ENCODE results near the gene ANKRD16. TPM values are rescaled to one million over a fixed set of nuclear protein-coding genes. Genes with fewer than 3 reads are reported as not detected.

The ANKRD16 gene
- total and polyA plus RNA-seq, 2 experiments from 2014 or later: 6.4 to 16.1 TPM

GRCh38 chr10:5913736-5914135 lies 24.0 kb upstream of the ANKRD16 start:
- H3K27me3 Mint-ChIP-seq (ENCODE audit: insufficient read depth, low read depth, poor library complexity): peaks cover 6% of the 10 kb centered on the region
- peaks cover 80% of the 10 kb centered on the region for H3K36me3 Mint-ChIP-seq (ENCODE audit: low read depth)
- Histone ChIP-seq H2AFZ (no peak overlapping the region), H3K4me1 (ENCODE audit: insufficient read depth) (no peaks in the 10 kb centered on the region), H3K9me2 (ENCODE audit: insufficient read depth) (no peaks in the 10 kb centered on the region), H3F3A (replicated peaks; ENCODE audit: low read depth) (no peaks in the 10 kb centered on the region), H3K4me3 (no peak overlapping the region), H3K79me2 (replicated peaks; ENCODE audit: insufficient read depth) (no peaks in the 10 kb centered on the region), H4K20me1 (replicated peaks; ENCODE audit: insufficient read depth) (peaks cover 11% of the 10 kb centered on the region; the same call in 1 of the 2 replicates), H3K36me3 (ENCODE audit: insufficient read depth) (peaks cover 49% of the 10 kb centered on the region), H3K27ac (ENCODE audit: low read depth) (no peak overlapping the region), H3K27me3 (ENCODE audit: insufficient read depth) (no peaks in the 10 kb centered on the region), H3K4me2 (no peak overlapping the region)
- no peaks in the 10 kb centered on the region for H3K9me3 Mint-ChIP-seq
- no peak overlapping the region for H3K27ac Mint-ChIP-seq
- TF ChIP-seq ETS1 (IDR thresholded peaks at IDR 0.05) (no peak), JUNB (IDR thresholded peaks at IDR 0.05; ENCODE audit: unreplicated experiment) (no peak), STAT1 (IDR thresholded peaks at IDR 0.05; ENCODE audit: unreplicated experiment) (no peak), CTCF (conservative IDR thresholded peaks at IDR 0.05; ENCODE audit: low read depth in 2 of 2) (no peak), REST (IDR thresholded peaks at IDR 0.05; ENCODE audit: unreplicated experiment) (no peak), ZNF462 (CRISPR knock-in tag; IDR thresholded peaks at IDR 0.05) (no peak), POLR2AphosphoS5 (IDR thresholded peaks at IDR 0.05; ENCODE audit: low read depth) (no peak), EZH2phosphoT487 (IDR thresholded peaks at IDR 0.05; ENCODE audit: unreplicated experiment) (no peak), NANOG (IDR thresholded peaks at IDR 0.05; ENCODE audit: borderline replicate concordance) (no peak), ZNF114 (CRISPR knock-in tag; IDR thresholded peaks at IDR 0.05) (no peak), CREB1 (CRISPR knock-in tag; IDR thresholded peaks at IDR 0.05; ENCODE audit: low read depth) (no peak), EZH2 (IDR thresholded peaks at IDR 0.05; ENCODE audit: low read depth, unreplicated experiment) (no peak)
- no peak overlapping the region for H3K4me3 Mint-ChIP-seq
- H3K4me1 Mint-ChIP-seq: no peaks in the 10 kb centered on the region
- ATAC-seq (no peak), DNase-seq (ENCODE audit: low spot score) (no peak)

Data from GM23338 (cell line).